ENCODE measurements around the gene RTN1. TPM values are rescaled to one million over a fixed set of nuclear protein-coding genes. Genes with fewer than 3 reads are reported as not detected.
"Not testable (repeated sequence)": the region's sequence is repeated elsewhere in the genome, so short reads cannot be mapped to it uniquely, and the experiment has no call there.

Gene RTN1
- total RNA-seq, 4 donors from 2014 or later = 1.4 to 2.5 (median 1.8) TPM

GRCh38 chr14:59677771-59678231 is 192.8 kb downstream of the RTN1 start:
- Histone ChIP-seq H3K4me3 (no peak overlapping the region), H3K36me3 (no peaks in the 10 kb centered on the region), H3K9me3 (no peaks in the 10 kb centered on the region), H3K27ac (no peak overlapping the region), H3K4me1 (no peaks in the 10 kb centered on the region), H3K27me3 (no peaks in the 10 kb centered on the region)
- intact Hi-C loops (cut with DNase I; ENCODE audit: low total_unique reads) = no loop called here
- DNase-seq = no peak
- in situ Hi-C loops (cut with MboI; ENCODE audit: low sequenced_read_pairs in 4 of 4) = no loop called here
- TF ChIP-seq, protein P1, sequence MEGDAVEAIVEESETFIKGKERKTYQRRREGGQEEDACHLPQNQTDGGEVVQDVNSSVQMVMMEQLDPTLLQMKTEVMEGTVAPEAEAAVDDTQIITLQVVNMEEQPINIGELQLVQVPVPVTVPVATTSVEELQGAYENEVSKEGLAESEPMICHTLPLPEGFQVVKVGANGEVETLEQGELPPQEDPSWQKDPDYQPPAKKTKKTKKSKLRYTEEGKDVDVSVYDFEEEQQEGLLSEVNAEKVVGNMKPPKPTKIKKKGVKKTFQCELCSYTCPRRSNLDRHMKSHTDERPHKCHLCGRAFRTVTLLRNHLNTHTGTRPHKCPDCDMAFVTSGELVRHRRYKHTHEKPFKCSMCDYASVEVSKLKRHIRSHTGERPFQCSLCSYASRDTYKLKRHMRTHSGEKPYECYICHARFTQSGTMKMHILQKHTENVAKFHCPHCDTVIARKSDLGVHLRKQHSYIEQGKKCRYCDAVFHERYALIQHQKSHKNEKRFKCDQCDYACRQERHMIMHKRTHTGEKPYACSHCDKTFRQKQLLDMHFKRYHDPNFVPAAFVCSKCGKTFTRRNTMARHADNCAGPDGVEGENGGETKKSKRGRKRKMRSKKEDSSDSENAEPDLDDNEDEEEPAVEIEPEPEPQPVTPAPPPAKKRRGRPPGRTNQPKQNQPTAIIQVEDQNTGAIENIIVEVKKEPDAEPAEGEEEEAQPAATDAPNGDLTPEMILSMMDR (IDR thresholded peaks at IDR 0.05 in 4 of 5, conservative IDR thresholded peaks at IDR 0.05 in 1 of 5) = no peak
- TF ChIP-seq POLR2A (IDR thresholded peaks at IDR 0.05) = no peak
- ATAC-seq = no peak

- Histone ChIP-seq H3K36me3 (no peaks in the 10 kb centered on the region), H3K4me1 (no peaks in the 10 kb centered on the region), H3K9me3 (no peaks in the 10 kb centered on the region), H3K4me3 (no peak overlapping the region), H3K27ac (no peak overlapping the region), H3K27me3 (no peaks in the 10 kb centered on the region)
- no peak for TF ChIP-seq POLR2A (IDR thresholded peaks at IDR 0.05)
- TF ChIP-seq, protein P1 (IDR thresholded peaks at IDR 0.05 in 4 of 5, conservative IDR thresholded peaks at IDR 0.05 in 1 of 5) = no peak
- DNase-seq = no peak
- in situ Hi-C loops (cut with MboI; ENCODE audit: low sequenced_read_pairs in 4 of 4) = no loop called here
- intact Hi-C loops (cut with DNase I; ENCODE audit: low total_unique reads) = no loop called here
- ATAC-seq = no peak
Measured at GRCh38 chr14:59675394-59675793, 195.2 kb downstream of the RTN1 start.

- TF ChIP-seq POLR2A (IDR thresholded peaks at IDR 0.05) = no peak
- TF ChIP-seq, protein P1 (IDR thresholded peaks at IDR 0.05 in 4 of 5, conservative IDR thresholded peaks at IDR 0.05 in 1 of 5) = no peak
- Histone ChIP-seq H3K9me3 (peaks cover 0 to 2% (median 0%) of the 10 kb centered on the region in 3 donors), H3K4me3 (no peak overlapping the region), H3K4me1 (no peaks in the 10 kb centered on the region), H3K36me3 (no peaks in the 10 kb centered on the region), H3K27me3 (no peaks in the 10 kb centered on the region), H3K27ac (no peak overlapping the region)
- no peak for ATAC-seq
- in situ Hi-C loops (cut with MboI; ENCODE audit: low sequenced_read_pairs in 4 of 4) (no loop called here), intact Hi-C loops (cut with DNase I; ENCODE audit: low total_unique reads) (no loop called here)
- no peak for DNase-seq
Measured at GRCh38 chr14:59664741-59665140, 205.8 kb downstream of the RTN1 start.

DNA sequence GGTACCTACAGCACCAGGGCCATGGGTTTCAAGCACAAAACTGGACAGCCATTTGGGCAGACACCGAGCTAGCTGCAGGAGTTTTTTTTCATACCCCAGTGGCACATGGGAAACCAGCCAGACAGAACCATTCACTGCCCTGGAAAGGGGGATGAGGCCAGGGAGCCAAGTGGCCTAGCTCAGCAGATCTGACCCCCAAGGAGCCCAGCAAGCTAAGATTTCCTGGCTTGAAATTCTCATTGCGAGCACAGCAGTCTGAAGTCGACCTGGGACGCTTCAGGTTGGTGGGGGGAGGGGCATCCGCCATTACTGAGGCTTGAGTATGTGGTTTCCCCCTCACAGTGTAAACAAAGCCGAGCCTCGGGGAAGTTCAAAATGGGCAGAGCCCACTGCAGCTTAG is 212.8 kb downstream of the RTN1 start:
- TF ChIP-seq, protein P1 (IDR thresholded peaks at IDR 0.05 in 4 of 5, conservative IDR thresholded peaks at IDR 0.05 in 1 of 5) = no peak
- TF ChIP-seq POLR2A (IDR thresholded peaks at IDR 0.05) = no peak
- Histone ChIP-seq H3K27me3 (no peaks in the 10 kb centered on the region), H3K9me3 (peaks cover 0 to 4% (median 2%) of the 10 kb centered on the region in 3 donors), H3K27ac (no peak overlapping the region), H3K4me3 (no peak overlapping the region), H3K36me3 (no peaks in the 10 kb centered on the region), H3K4me1 (no peaks in the 10 kb centered on the region)
- in situ Hi-C loops (cut with MboI; ENCODE audit: low sequenced_read_pairs in 4 of 4) = no loop called here
- intact Hi-C loops (cut with DNase I; ENCODE audit: low total_unique reads) = no loop called here
- DNase-seq (no peak), ATAC-seq (no peak)

DNA sequence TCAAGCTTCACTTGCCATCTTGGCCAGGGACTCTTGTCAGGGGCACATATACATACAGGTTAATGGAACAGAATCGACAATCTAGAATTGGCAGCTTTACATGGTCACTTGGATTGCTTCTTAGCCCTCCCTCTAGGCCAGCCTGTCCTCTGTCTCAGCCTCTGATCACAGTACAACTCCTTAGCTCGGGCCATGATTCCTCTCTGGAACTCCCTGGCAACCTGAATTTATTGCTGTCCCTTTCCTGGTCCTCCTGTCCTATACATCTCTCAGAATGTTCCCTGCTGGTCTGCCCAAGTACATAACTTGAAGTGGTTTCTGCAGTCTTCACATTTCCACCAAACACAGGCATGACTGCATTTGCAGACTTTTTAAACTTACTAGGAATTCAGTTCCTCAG is 214.1 kb downstream of the RTN1 start:
- H3K9me3 ChIP-seq = peaks cover 0 to 4% (median 0%) of the 10 kb centered on the region in 3 donors
- H3K4me3 ChIP-seq = no peak overlapping the region
- H3K4me1 ChIP-seq = no peaks in the 10 kb centered on the region
- in situ Hi-C loops (cut with MboI; ENCODE audit: low sequenced_read_pairs in 4 of 4) = no loop called here
- no peak overlapping the region for H3K27ac ChIP-seq
- intact Hi-C loops (cut with DNase I; ENCODE audit: low total_unique reads) = no loop called here
- ATAC-seq (no peak), DNase-seq (no peak)
- no peaks in the 10 kb centered on the region for H3K36me3 ChIP-seq
- TF ChIP-seq POLR2A (IDR thresholded peaks at IDR 0.05) = no peak
- TF ChIP-seq, protein P1 (IDR thresholded peaks at IDR 0.05 in 4 of 5, conservative IDR thresholded peaks at IDR 0.05 in 1 of 5) = no peak
- H3K27me3 ChIP-seq = no peaks in the 10 kb centered on the region

GRCh38 chr14:59654131-59654530 is 216.4 kb downstream of the RTN1 start:
- in situ Hi-C loops (cut with MboI; ENCODE audit: low sequenced_read_pairs in 4 of 4); ATAC-seq; DNase-seq; H3K4me1 ChIP-seq; H3K27me3 ChIP-seq; H3K9me3 ChIP-seq; H3K36me3 ChIP-seq; intact Hi-C loops (cut with DNase I; ENCODE audit: low total_unique reads); H3K4me3 ChIP-seq; H3K27ac ChIP-seq: not testable (repeated sequence)

- DNase-seq; H3K36me3 ChIP-seq; intact Hi-C loops (cut with DNase I; ENCODE audit: low total_unique reads); H3K4me1 ChIP-seq; H3K27me3 ChIP-seq; H3K27ac ChIP-seq; H3K4me3 ChIP-seq; ATAC-seq; in situ Hi-C loops (cut with MboI; ENCODE audit: low sequenced_read_pairs in 4 of 4); H3K9me3 ChIP-seq: not testable (repeated sequence)
Measured at GRCh38 chr14:59646832-59647231, 223.7 kb downstream of the RTN1 start.

Data from gastrocnemius medialis (tissue), 4 donors.